Keratinocyte (primary cell): ENCODE data around the gene INPP5E.

Experiments used
- CTCF ChIP-seq, 3 experiments: IDR thresholded peaks in 1 of 3; conservative IDR thresholded peaks in 1 of 3; optimal IDR thresholded peaks in 1 of 3; 2 replicates in 2 of 3; 3 replicates in 1 of 3; pipeline versions ENCODE3 to v1.5.1; 2011; ENCODE audit warnings: low read length in 3 of 3, mild to moderate bottlenecking in 3 of 3, moderate library complexity in 2 of 3, control low read depth in 1 of 3, inconsistent platforms in 1 of 3; ENCODE audit not compliant: insufficient read depth in 2 of 3; ENCODE audit errors: extremely low read depth in 1 of 3
- EZH2 ChIP-seq: IDR thresholded peaks from one replicate; pipeline ENCODE4 v1.6.1; 2012; ENCODE audit warnings: inconsistent platforms, mild to moderate bottlenecking, low read length, moderate library complexity

GRCh38 chr9:136409557-136410455 is 29.8 kb downstream of the INPP5E start:
- TF ChIP-seq CTCF (optimal IDR thresholded peaks at IDR 0.05 in 1 of 3, IDR thresholded peaks at IDR 0.05 in 1 of 3, conservative IDR thresholded peaks at IDR 0.05 in 1 of 3; ENCODE audit: extremely low read depth in 1 of 3, insufficient read depth in 2 of 3, low read length in 3 of 3): no peak
- TF ChIP-seq EZH2: no peak
